HG02623 (cell line): ENCODE data around the gene KDM2A.

Experiments
- ATAC-seq: cut with Tn5 transposase; IDR thresholded peaks from one replicate; pipeline ENCODE4 v1.9.1; 2021; ENCODE audit warnings: moderate library complexity; ENCODE audit not compliant: unreplicated experiment

KDM2A gene

GRCh38 chr11:67271205-67271540 lies 152.1 kb downstream of the KDM2A start:
- ATAC-seq: no peak

GRCh38 chr11:67271541-67272284 lies 152.7 kb downstream of the KDM2A start:
- no peak for ATAC-seq

- ATAC-seq: no peak
Observed at GRCh38 chr11:67272327-67273259, 153.5 kb downstream of the KDM2A start.

- no peak for ATAC-seq
Observed at GRCh38 chr11:67273260-67273990, 154.4 kb downstream of the KDM2A start.

GRCh38 chr11:67274768-67275605 lies 155.9 kb downstream of the KDM2A start:
- ATAC-seq: no peak

- no peak for ATAC-seq
Observed at GRCh38 chr11:67275606-67276409, 156.7 kb downstream of the KDM2A start.

- no peak for ATAC-seq
Observed at GRCh38 chr11:67276781-67277230, 157.7 kb downstream of the KDM2A start.

GRCh38 chr11:67277231-67277961 lies 158.3 kb downstream of the KDM2A start:
- ATAC-seq: peak; percentile 67

- ATAC-seq: no peak
Observed at GRCh38 chr11:67278135-67278938, 159.3 kb downstream of the KDM2A start.

GRCh38 chr11:67278939-67279588 lies 160.0 kb downstream of the KDM2A start:
- no peak for ATAC-seq

GRCh38 chr11:67279589-67280340 lies 160.7 kb downstream of the KDM2A start:
- ATAC-seq: no peak

- ATAC-seq: no peak
Observed at GRCh38 chr11:67280341-67280787, 161.3 kb downstream of the KDM2A start.

GRCh38 chr11:67280788-67281551 lies 161.9 kb downstream of the KDM2A start:
- no peak for ATAC-seq

- ATAC-seq: no peak
Observed at GRCh38 chr11:67281552-67282150, 162.6 kb downstream of the KDM2A start.

GRCh38 chr11:67282155-67282875 lies 163.3 kb downstream of the KDM2A start:
- ATAC-seq: no peak
